GM21367 (cell line): ENCODE measurements around the gene ADGRG1.

ENCODE experiments used
- ATAC-seq: cut with Tn5 transposase; IDR thresholded peaks from one replicate; pipeline ENCODE4 v1.9.1; 2021; ENCODE audit not compliant: unreplicated experiment

Gene ADGRG1

DNA sequence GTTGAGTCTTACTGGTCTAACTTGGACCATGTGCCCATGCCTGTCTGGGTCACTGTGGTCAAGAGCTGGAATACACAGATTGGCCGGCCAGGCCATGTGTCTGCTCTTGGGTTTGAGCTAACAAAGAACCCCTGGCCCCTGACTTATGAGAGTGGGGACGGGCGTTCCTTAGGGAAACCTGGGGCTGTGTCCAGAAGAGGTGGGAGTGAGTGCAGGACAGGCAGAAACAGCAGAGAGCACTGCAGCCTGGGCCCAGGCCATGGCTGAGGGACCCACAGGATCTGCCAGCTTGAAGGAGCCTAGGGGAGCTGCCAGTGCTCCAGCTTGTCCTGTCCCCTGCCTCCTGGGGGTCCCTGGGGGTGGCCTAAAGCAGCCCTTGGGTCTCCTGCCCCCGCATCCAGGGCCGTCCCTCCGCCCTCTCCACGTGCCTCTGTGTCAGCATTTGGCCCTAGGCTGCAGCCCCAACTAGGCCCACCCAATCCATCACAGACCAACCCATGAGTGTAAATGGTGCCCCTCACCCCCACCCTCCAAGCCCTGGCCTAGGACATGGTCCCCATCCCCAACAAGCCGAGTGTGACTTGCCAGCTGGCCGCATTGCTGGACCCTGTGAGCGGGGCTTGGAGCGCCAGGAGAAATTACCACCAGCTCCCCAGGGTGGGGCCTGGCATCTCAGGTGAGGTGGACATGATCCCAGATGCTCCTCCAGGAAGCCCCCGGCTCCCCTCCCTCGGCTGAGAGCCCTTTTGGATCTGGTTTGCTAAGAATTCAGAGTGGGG is 53.7 kb downstream of the ADGRG1 start:
- ATAC-seq: no peak

DNA sequence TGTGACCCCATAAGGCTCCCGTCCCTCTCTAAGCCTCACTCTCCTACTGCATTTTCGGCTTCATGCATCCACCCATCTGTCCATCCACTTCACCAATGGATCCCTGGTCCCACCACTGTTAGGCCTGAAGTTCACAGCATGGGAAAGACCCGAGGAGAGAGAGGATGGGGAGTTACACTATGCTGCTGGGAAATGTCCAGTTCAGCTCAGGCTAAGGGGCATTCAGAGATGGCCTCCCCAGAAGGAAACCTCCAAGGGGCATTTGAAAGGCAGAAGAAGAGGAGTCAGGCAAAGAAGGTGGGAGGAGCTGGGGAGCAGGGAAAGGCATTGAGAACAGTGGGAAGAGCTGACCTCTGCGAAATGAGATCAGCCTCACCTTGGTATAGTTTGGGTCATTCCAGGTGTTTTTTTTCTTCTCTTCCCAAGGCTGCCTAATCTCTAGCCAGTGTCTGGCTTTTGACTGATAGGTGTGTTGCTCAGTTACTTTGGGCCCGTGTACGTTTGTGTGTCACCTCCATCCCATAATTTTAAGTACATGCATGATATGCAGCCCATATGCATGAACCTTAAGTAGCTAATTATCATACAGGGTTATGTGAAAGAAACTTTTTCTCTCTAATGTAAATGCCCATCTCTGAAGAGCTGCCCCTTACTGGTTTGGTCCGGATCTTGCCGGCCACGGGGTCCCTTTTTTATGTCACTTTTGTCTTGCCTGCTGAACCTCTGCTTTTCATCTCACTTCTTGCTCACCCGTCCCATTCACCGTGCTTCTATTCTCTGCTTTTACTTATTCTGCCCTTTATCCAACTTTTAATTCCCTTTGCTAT is 54.6 kb downstream of the ADGRG1 start:
- no peak for ATAC-seq

DNA sequence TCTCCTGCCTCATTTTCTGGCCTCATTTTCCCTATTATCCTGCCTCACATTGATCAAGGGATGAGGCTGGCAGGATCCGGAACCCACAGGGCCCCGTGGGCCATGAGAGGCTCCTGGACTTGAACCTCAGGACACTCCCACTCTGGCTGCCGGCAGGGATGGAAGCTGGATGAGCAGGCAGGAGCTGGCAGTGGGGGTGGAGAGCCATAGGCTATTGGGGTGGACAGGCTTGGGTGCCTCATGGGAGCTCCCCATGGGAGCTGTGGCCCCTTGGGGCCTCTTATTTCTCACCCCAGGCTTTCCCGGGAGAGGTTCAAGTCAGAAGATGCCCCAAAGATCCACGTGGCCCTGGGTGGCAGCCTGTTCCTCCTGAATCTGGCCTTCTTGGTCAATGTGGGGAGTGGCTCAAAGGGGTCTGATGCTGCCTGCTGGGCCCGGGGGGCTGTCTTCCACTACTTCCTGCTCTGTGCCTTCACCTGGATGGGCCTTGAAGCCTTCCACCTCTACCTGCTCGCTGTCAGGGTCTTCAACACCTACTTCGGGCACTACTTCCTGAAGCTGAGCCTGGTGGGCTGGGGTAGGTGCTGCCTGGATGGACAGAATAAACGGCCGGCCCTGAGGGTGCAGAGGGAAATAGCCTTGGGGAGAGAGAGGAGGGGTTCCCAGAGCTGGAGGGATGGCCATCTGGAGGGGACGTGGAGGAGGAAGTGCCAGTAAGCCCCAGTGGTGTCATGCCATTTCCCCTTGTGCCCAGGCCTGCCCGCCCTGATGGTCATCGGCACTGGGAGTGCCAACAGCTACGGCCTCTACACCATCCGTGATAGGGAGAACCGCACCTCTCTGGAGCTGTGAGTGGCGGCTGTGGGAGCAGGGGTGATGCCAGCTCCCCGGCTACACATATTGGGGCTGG is 55.5 kb downstream of the ADGRG1 start:
- ATAC-seq: no peak

DNA sequence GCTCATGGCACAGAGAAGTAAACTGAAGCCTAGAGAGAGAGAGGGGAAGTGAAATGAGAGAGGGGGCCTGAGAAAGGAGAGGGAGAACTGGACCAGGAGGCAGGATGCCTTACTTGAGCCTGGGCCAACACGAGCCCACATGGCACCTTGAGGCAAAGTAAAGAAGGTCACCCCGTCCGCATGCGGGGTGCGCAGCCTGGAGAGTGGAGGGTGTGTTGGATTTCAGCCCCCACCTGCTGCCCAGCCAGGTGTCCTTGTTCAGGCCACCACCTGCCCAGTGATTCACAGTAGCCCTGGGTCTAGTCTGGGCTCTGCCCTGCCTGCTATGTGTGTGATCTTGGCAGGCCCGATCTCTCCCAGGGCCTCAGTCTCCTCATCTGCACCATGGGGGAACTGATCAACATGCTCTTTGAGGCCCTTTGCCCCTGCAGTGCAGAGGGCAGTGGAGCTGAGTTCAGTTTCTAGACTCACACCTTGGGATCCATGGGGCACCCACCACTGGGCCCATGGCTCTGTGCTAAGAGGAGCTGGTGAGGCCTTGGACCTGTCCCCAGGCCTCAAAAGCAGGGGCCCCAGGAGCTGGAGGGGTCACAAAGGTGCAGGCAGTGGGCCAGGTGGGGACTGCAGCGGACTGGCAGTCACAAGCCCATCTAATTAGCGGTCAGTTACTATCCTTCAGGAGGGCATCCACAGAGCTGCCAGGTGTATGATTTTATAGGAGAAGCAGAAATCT is 56.4 kb downstream of the ADGRG1 start:
- no peak for ATAC-seq

DNA sequence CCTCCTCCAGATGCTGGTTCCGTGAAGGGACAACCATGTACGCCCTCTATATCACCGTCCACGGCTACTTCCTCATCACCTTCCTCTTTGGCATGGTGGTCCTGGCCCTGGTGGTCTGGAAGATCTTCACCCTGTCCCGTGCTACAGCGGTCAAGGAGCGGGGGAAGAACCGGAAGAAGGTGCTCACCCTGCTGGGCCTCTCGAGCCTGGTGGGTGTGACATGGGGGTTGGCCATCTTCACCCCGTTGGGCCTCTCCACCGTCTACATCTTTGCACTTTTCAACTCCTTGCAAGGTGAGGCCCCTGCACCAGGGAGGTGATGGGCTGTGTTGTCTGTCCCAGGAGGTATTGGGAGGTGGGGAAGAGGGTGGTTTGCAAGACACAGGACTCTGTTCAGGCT is 57.2 kb downstream of the ADGRG1 start:
- ATAC-seq: no peak

DNA sequence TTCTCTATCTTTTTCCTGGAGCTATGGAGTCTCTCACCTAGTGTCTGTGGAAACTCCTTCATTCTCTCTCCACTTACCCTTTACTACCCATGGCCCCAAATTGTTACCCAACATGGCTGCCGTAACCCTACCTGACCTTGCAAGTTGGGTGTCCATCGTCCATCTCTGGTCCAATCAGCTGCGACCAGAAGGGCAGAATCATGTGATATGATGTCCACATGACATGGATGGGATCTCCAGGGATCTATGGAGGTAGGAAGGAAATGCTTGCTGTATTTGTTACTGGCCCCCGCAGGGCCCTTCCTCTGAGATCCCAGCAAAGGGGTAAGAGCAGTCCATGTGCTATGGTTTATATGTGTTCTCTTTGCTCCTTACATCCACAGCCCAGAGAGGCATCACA is 58.1 kb downstream of the ADGRG1 start:
- ATAC-seq: no peak

DNA sequence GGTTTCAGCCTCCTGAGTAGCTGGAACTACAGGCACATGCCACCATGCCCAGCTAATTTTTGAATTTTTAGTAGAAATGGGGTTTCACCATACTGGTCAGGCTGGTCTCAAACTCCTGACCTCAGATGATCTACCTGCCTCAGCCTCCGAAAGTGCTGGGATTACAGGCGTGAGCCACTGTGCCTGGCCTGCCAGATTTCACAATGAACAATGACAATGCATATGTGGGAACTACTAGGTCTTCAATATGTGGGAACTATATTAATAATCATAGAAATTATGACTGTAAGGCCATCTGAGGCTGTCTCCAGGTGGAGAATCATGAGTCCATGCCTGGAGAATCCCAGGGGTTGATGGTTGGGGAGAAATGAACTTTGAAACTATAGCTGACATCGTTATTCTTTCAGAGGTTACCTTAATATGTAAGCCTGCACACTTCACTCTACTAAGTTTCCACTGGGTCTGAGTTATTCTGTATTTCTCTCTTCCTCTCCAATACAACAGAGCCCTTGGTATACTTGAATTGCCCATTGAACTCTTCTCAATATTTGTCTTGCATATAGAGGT is 59.0 kb downstream of the ADGRG1 start:
- ATAC-seq: no peak

DNA sequence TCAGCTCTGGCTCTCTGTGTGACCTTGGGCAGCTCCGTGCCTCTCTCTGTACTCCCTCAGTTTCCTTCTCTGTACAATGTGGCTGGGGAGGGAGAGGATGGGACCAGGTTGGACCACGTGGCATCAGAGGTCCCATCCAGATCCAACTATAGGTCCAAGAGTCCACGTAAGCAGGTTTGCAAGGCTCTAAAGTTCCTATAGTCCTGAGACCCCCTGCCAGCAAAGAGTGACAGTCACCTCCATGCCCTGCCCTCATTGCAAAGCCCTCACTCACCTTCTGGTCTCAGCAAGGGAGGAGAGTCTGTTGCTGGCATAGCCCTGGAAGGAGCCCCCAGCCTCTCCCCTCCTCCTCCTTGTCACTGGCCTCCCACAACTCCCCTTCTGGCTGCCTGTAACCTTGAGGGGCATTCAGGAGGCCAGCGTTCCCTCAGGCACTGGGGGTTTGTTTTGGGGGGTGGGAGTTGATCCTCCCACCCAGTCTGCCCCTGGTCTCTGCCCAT is 60.1 kb downstream of the ADGRG1 start:
- no peak for ATAC-seq

DNA sequence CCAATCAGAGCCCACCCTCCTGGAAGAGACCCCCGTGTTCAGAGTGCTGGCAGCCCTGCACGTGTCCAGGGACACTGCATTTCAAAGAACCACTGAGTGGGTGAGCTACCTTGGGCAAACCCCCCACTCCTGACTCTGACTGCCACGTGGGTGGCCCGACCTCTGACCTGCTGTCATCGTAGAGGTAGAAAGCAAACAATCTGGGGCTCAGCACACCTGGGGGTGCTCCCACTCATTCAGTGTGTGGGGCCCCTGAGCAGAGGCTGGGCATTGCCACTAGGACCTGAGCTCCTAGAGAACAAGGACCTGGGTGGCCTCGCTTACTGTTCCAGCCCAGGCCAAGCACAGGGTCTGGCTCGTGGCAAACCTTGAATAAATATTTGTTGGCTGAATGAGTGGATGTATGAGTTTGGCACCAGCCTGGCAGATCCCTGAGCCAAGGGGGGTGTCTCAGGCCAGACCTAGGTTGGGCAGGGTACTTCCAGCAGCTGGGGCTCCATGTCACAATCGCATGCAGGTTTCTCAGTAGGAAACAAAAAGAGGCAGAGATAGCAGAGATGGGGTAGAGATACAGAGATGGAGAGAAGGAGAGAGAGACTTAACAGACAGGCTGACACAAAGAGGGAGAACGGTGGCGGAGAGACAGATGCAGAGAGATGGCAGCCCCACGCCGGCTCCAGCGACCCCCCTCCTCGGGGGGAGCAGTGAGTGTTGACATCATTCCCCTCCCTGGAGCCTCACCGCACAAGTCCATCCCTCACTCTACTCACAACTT is 60.7 kb downstream of the ADGRG1 start:
- ATAC-seq: no peak

DNA sequence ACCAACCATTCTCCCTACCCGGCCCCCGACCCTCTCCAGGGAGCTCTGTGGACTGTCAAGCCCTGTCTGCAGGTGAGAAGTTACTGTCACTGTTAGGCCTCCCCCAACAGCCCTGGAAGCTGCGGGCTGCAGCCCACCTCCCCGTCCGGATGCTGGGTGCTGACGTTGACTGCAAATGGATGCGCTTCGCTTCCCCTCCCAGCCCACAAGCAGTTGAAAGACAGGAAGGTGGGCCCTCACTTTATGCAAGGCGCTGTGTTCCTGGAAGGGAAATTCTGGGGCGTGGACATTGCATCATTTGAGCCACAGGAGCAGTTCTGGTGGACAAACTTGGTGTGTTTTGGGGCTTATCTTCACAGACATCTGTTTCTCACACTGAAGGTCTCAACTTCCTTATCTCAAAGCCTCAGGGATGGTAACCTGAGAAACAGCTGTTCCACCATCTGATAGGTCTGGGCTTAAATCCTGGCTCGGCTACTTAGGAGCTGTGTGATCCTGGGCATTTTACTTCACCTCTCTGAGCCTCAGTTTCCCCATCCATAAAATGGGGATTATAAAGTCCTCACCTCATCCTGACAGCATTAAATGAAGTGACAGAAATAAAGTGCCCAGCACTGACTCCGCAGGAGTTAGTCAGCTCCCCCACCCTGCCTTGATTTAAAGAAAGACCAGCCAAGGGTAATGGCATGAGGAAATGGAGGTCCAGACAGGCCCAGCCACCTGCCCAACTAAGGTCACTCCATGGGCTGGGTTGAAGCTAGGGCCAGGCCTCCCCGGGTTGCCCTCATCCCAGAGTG is 61.5 kb downstream of the ADGRG1 start:
- peak; percentile 56 for ATAC-seq

DNA sequence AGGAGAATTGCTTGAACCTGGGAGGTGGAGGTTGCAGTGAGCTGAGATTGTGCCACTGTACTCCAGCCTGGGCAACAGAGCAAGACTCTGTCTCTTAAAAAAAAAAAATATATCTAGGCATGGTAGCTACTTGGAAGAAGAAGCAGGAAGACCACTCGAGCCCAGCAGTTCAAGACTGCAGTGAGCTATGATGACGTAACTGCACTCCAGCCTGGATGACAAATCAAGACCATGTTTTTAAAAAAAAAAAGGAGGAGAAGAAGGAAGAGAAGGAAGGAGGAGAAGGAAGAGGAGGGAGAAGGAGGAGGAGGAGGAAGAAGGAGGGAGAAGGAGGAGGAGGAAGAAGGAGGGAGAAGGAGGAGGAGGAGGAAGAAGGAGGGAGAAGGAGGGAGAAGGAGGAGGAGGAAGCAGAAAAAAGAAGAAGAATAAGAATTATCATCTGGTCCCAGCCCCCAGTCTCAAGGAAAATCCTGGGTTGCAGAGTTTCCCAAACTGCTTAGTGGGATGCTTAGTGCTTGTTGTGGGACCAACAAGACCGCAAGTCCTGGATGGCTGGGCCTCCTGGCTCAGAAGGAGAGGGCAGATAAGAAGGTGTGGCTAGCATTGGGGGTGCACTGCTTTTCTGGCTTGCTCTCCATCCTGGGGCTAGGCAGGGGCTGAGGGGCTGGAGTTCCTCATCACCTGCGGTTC is 62.5 kb downstream of the ADGRG1 start:
- ATAC-seq: no peak

DNA sequence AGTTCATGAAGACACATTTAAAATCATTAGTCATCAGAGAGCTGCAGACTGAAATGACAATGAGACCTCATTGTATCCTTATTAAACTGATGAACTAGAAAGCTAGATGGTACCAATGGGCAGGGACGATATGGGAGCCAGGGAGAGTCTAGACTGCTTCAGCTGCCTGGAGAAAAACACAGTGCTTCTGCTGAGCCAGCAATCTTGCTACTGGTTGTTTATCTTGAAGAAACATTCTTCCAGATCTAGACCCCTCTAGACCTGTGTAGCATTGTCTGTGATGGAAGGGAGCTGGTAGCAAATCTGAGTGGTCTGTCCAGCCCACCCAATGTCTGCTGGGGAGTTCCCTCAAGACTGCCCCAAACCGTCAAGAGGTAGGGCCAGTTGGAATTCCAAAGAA is 64.2 kb downstream of the ADGRG1 start:
- no peak for ATAC-seq

DNA sequence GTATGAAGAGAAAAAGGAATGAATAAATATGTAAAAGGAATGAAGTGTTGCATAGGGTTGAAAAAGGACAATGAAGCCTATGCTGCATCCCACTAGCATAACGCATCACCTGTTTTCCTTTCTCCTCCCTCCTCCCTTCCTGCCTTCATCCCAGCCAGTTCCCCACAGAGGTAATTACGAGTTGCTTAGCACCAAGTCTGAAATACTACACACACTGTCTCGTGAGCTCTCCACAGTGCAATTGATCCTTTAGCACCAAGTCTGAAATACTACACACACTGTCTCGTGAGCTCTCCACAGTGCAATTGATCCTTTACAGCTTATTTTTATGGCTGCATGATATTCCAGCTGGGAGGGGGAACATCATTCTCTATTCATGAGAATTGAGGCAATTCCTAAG is 65.1 kb downstream of the ADGRG1 start:
- no peak for ATAC-seq

DNA sequence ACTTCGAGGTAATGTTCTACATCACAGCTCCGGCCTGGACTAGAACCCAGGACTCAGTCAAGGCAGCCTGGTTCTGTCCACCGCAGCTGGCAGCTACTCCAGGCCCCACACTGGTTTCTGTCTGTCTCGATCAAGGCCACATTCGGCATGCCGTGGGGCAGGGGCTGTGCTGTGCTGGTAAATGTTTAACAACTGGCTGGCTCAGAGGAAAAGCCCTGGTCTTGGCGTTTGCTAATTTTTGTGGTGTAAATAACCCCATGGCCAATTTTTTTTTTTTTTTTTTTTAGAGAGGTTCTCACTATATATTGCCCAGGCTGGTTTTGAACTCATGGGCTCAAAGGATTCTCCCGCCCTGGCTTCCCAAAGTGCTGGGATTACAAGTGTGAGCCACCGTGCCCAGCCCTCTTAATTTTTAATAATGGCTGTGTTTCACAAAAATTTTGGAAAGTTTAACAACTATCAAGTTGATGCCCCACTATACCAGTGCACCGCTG is 65.8 kb downstream of the ADGRG1 start:
- no peak for ATAC-seq

DNA sequence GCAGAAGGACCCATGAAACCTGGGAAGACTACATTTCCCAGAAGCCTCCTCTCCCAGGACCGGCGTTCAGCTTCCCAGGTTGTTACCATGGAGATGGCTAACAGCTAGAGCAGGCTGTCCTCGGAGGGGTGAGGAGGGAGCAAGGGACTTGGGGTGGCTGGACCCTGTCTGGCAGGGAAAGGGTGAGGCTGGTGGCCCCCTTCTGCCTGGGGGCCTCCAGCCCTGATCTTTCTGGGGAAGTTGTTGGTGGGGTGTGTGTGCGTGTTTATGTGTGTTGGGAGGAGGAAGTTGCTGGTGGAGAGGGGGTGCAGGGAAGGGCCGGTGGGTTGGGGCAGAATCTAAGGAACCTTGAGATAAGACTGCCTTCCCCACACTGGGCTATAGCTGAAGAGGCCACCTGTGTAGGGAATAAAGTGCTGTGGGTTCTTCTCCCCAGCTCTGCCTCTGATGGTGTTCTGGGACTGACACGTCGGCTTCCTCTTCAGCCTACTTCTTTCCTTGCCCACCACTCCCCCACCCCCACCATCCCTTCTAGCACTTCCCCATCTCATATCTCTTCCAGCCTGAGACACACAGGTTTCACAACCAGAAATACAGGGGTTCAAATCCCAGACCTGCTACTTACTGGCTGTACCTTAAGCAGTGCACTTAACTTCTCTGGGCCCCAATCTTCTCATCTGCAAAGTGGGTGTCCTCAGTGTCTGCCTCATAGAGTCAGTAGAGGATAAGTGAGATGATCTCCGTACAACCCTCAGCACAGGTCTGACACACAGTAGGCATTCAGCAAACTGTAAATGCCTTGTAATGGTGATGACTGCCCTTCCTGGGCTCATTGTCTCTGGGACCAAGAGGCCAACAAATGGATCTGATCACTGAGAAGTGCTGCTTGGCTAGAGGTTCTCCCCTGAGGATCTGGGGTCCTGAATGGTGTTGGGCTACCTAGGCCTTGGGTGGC is 66.6 kb downstream of the ADGRG1 start, which contains the start of gene DRC7:
Gene DRC7, plus strand, starts transcription at position 82 of the 955 bp plus-strand sequence. CDS start 3,144 bp downstream, outside the sequence.
- ATAC-seq: peak; percentile 50

DNA sequence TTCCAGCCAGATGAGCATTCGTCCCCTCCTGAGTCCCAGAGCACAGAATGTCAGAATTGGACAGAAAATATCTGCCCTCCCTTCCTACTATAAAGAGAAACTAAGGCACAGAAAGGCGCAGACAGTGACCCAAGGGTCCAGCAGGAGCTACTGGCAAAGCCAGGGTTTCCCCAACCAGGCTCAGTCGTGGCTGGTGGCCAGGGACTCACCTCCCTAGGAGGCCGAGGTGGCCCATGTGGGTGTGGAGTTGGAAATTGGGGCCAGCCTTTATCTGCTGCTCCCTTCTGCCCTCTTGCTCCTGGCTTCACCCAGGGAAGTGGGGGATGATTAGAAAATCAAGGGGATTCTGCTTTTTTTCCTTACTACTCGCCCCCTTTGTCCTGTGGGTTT is 67.2 kb downstream of the ADGRG1 start:
- no peak for ATAC-seq

DNA sequence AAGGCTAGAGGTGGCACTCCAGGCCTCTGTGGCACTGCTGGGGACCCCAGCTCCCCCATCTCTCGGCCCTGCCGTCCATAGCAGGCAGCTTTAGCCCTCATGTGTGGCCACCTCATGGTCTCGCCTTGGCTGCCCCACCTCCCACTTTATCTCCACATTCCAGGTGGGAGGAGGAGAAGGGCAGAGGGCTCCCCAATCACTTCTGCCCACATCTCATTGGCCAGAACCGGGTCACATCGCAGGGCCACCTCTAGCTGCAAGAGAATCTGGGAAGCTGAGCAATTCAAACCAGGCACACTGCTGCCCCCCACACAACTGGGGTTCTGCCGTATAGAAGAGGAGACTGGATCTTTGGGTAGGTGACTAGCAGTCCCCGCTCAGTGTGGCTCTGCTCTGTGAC is 67.8 kb downstream of the ADGRG1 start:
- no peak for ATAC-seq
